BJ (cell line): Measurements from ENCODE around the gene RWDD4. TPM values are rescaled to one million over a fixed set of nuclear protein-coding genes. Genes with fewer than 3 reads are reported as not detected.

ENCODE experiments used
- CTCF ChIA-PET: fragments of 350-600 bp; formaldehyde crosslinking; extraction: SDS; loops from one replicate; lab custom pipeline; 2021; ENCODE audit warnings: antibody characterized with exemption, inconsistent platforms; lab: Yijun Ruan, JAX
- POLR2A ChIA-PET: fragments of 300-600 bp; sonication (Branson Sonifier 250); formaldehyde crosslinking; extraction: SDS; loops from one replicate; lab custom pipeline; 2021; ENCODE audit warnings: antibody characterized with exemption; lab: Charles Lee
- DNase-seq: peaks from one replicate; pipeline ENCODE4 v3.0.0-alpha.2; 2011; ENCODE audit warnings: low read depth
- H3K27me3 ChIP-seq: 2 replicates; pipeline ENCODE4 v1.6.0; 2011; ENCODE audit warnings: low read length; ENCODE audit not compliant: control insufficient read depth, insufficient read depth
- H3K36me3 ChIP-seq: 2 replicates; pipeline ENCODE4 v1.5.1; 2011; ENCODE audit warnings: low read length; ENCODE audit not compliant: control insufficient read depth, insufficient read depth
- H3K4me3 ChIP-seq: 2 replicates; pipeline ENCODE4 v1.5.1; 2011; ENCODE audit warnings: low read depth, mild to moderate bottlenecking, control low read depth, low read length
- polyA minus RNA-seq: library from RNA; depleted of rRNA, polyadenylated mRNA; stranded (reverse); fragments of >200 nt; gene quantifications from 2 replicates; pipeline ENCODE4 v1.2.3, GENCODE V29; 2011; rRNA and poly(A)+ RNA removed
- polyA plus RNA-seq: library from polyadenylated mRNA; depleted of rRNA; stranded (reverse); fragments of >200 nt; gene quantifications from 2 replicates; pipeline ENCODE4 v1.2.3, GENCODE V29; 2011; rRNA removed
- TF ChIP-seq, protein P1 (sequence below): IDR thresholded peaks from 2 replicates; pipeline ENCODE4 v1.5.1; 2011; ENCODE audit warnings: low read depth, mild to moderate bottlenecking, control low read depth, inconsistent platforms, low read length, moderate library complexity; ENCODE audit not compliant: insufficient read depth

The RWDD4 gene
- polyA plus RNA-seq, result 5.2 and 13.0 TPM in 2 replicates
- polyA minus RNA-seq, result 1.7 and 2.3 TPM in 2 replicates

DNA sequence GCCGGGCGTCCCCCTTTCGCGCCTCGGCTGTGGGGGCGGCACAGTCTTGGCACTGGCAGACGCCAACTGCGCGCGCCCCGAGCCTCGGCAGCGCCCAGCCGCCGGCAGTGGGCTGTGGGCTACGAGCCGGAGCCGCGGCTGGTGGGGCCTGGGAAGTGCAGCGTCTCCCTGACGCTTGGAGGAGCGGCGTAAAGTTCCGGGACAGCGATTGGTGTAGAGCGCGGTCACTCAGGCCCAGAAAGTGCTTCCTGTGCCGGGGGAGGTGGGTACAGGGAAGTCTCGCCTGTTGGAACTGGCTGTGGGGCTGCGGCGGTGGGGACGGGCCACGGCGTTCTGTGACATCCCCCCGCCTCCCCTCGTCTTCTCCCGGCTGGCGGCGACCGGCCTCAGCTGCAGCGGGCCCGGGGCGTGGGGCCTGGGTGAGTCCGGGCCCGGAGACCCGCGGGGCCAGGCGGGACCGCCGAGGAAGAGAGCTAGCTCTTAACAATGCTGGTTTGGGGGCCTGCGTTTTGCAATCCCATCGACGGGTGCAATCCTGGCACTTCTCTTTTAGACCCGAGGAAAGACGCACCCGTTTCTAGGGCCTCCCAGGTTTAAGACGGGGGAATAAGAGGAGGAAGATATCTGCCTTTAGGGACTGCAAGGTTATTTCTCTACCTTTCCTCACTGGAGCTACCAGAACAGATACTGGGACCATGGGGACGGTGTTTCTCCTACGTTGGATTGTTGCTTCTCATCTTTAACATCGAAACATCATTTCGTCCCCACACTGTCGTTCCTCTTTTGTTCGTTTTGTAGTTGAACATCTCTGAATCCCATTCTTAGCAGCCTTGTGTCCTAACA is at the start of gene RWDD4, which contains the start of gene TRAPPC11:
Gene RWDD4, minus strand, starts transcription at position 157 of the 843 bp plus-strand sequence. CDS start 233 bp downstream, outside the sequence.
Gene TRAPPC11, plus strand, starts transcription at position 265 of the 843 bp plus-strand sequence. CDS start 4,575 bp downstream, outside the sequence.
- CTCF ChIA-PET, result interaction anchor here (0.8 to 1.0 kb wide), 3 partner anchors 8 to 12 kb away, joined by 3 to 5 read pairs (median 3); no protein-coding TSS in a partner anchor
- H3K36me3 ChIP-seq, result no peaks in the 10 kb centered on the region
- peak within 1 kb of the TSS; percentile 65 for H3K4me3 ChIP-seq
- H3K27me3 ChIP-seq, result no peaks in the 10 kb centered on the region
- TF ChIP-seq, protein P1, sequence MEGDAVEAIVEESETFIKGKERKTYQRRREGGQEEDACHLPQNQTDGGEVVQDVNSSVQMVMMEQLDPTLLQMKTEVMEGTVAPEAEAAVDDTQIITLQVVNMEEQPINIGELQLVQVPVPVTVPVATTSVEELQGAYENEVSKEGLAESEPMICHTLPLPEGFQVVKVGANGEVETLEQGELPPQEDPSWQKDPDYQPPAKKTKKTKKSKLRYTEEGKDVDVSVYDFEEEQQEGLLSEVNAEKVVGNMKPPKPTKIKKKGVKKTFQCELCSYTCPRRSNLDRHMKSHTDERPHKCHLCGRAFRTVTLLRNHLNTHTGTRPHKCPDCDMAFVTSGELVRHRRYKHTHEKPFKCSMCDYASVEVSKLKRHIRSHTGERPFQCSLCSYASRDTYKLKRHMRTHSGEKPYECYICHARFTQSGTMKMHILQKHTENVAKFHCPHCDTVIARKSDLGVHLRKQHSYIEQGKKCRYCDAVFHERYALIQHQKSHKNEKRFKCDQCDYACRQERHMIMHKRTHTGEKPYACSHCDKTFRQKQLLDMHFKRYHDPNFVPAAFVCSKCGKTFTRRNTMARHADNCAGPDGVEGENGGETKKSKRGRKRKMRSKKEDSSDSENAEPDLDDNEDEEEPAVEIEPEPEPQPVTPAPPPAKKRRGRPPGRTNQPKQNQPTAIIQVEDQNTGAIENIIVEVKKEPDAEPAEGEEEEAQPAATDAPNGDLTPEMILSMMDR, result peak; percentile 21
- POLR2A ChIA-PET, result interaction anchor here (0.5 to 1.0 kb wide), 2 partner anchors 215 to 849 kb away, joined by 3 to 5 read pairs; partner anchors contain the start of gene CDKN2AIP
- DNase-seq, result peak; percentile 92

- POLR2A ChIA-PET, result no interaction called here
- Histone ChIP-seq H3K4me3 (no peak overlapping the region), H3K27me3 (no peaks in the 10 kb centered on the region), H3K36me3 (peaks cover 8% of the 10 kb centered on the region; the same call in 1 of the 2 replicates)
- no peak for DNase-seq
- TF ChIP-seq, protein P1, result no peak
- CTCF ChIA-PET, result interaction anchor here (0.7 to 1.9 kb wide), 3 partner anchors 10 to 650 kb away, joined by 3 to 4 read pairs (median 3); no protein-coding TSS in a partner anchor
These were observed 43.5 kb upstream of the RWDD4 start for GRCh38 chr4:183702492-183702891.

- no peak overlapping the region for H3K4me3 ChIP-seq
- TF ChIP-seq, protein P1, result no peak
- H3K27me3 ChIP-seq, result no peaks in the 10 kb centered on the region
- H3K36me3 ChIP-seq, result peaks cover 10% of the 10 kb centered on the region
- POLR2A ChIA-PET, result no interaction called here
- CTCF ChIA-PET, result no interaction called here
- DNase-seq, result no peak
These were observed 41.4 kb upstream of the RWDD4 start for GRCh38 chr4:183700407-183700806.

DNA sequence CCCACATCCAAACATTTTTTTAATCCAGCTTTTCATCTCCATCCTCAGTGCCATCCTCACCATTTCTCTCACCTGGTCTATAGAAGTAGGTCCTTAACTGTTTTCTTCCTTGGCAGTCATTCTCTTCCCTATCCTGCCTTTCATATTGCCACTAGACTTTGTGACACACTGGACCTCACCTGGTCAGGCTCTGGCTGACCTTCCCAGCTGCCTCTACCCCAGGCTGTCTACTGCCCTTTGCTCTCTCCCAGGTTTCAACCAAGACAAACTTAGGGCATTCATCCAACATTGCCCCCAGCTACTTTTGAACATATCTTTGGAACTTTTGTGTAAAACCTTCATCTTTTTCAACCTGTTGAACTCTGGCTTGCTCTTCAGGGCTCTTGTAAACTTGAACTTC is 39.9 kb upstream of the RWDD4 start:
- CTCF ChIA-PET, result interaction anchor here (0.6 kb wide), 1 partner anchor 650 kb away, joined by 3 read pairs; no protein-coding TSS in a partner anchor
- Histone ChIP-seq H3K4me3 (no peak overlapping the region), H3K27me3 (no peaks in the 10 kb centered on the region), H3K36me3 (peaks cover 10% of the 10 kb centered on the region)
- TF ChIP-seq, protein P1, result no peak
- no peak for DNase-seq
- POLR2A ChIA-PET, result no interaction called here

- no peak overlapping the region for H3K4me3 ChIP-seq
- peaks cover 10% of the 10 kb centered on the region for H3K36me3 ChIP-seq
- H3K27me3 ChIP-seq, result no peaks in the 10 kb centered on the region
- TF ChIP-seq, protein P1, result no peak
- DNase-seq, result no peak
- ChIA-PET POLR2A (interaction anchor here (0.6 kb wide), 1 partner anchor 14 kb away, joined by 4 read pairs; no protein-coding TSS in a partner anchor), CTCF (no interaction called here)
These were observed 32.9 kb upstream of the RWDD4 start for GRCh38 chr4:183691897-183692296.
